ENCODE measurements around the gene CCDC6.

- no peak for TF ChIP-seq MAX (IDR thresholded peaks at IDR 0.05; ENCODE audit: low read depth, low read length)
- TF ChIP-seq CTCF (IDR thresholded peaks at IDR 0.05; ENCODE audit: low read depth, low read length) = no peak
- no peak for TF ChIP-seq POLR2A (IDR thresholded peaks at IDR 0.05; ENCODE audit: extremely low read depth, insufficient read length)
- no peak for TF ChIP-seq MYC (IDR thresholded peaks at IDR 0.05; ENCODE audit: low read depth, low read length)
Measured at GRCh38 chr10:59847326-59847725, 59.0 kb downstream of the CCDC6 start.
